NK-92 (cell line): Measurements from ENCODE around the gene CSMD2.

Experiments used
- DNase-seq: peaks from one replicate; lab custom pipeline; 2025; ENCODE audit not compliant: unreplicated experiment; lab: John Stamatoyannopoulos, UW

The CSMD2 gene

DNA sequence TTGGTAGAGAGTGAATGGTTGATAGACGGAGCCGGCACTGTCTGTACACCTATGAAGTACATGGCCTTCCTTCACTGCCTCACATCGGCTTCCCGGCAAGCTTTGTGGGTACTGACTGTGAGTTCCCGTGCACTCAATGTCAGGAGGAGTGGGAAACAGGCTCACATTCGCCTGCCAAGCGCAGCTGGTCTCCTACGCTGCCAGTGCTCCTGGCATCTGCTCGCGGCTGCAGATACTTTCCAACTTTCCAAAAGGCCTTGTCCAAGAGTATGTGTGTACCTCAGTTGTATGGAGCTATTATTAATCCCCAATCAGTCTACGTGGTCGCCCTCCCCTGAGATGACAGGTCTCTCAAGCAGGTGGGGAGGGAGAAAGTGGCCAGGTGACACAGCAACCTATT is 511.8 kb downstream of the CSMD2 start:
- DNase-seq, result no peak

DNA sequence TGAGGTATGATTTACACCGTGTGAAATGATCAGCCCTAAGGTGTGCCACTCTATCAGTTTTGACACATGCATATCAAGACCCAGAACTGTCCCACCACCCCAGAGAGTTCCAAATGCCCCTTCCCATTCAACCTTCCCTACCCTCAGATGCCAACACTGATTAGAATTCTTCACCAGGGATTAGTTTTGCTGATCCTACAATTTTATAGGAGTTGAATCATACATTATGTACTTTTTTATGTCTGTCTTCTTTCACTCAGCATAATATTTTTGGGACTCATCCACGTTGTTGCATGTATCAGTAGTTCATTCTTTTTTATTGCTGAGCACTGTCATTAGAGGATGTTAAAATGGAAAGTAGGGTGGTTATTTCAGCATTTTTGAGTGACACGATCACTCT is 514.3 kb downstream of the CSMD2 start:
- no peak for DNase-seq

- no peak for DNase-seq
Observed at GRCh38 chr1:33649759-33650158, 515.3 kb downstream of the CSMD2 start.

DNA sequence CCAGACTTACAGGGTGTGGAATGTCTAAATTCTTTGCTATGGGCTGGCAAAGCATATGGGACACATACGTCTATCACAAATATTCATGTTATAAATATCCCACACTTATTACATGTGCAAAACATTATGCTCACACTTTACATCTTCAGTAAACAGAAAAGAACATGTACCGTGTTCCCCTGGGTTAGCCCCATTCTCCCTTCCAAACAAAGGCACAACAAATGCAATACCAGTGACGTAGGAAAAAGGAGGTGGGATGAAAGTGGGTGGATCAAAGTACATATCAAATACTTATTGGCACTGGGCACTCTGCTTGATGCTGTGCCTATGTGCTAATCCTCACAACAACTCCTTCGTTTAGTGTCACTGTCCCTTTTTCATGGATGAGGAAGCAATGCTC is 521.8 kb downstream of the CSMD2 start:
- DNase-seq, result no peak

DNA sequence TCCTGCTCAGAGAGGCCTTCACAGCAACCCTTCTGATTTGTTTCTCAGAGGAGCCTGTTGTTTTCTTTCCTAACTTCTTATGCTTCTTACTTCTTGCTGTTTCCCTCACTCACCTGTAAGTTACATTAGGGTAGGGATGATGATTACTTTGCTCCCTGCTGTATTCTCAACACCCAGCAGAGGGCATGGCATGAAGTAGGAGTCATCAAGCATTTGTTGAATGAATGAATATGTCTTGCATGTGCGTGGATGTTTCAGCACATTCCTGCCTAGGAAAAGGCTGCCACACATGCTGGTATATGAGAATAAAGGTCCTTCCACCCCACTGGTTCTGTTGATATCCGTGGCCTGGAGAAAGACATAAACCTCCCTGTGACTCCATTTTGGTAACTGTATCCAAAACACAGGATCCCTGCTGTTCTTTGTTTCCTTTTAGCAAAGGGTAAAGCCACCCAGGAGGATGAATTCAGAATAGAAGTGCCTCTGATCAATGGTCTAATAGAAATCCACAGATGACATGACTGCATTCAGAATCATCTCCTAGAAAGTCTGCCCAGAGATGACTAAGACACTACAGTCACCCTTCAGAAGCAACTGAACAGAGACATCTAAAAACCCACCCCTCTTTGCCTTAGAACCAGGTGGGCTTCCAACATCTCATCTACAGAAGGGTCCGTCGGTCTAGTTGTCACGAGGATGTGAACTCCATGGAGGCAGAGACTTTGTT is 523.8 kb downstream of the CSMD2 start:
- DNase-seq, result no peak

DNA sequence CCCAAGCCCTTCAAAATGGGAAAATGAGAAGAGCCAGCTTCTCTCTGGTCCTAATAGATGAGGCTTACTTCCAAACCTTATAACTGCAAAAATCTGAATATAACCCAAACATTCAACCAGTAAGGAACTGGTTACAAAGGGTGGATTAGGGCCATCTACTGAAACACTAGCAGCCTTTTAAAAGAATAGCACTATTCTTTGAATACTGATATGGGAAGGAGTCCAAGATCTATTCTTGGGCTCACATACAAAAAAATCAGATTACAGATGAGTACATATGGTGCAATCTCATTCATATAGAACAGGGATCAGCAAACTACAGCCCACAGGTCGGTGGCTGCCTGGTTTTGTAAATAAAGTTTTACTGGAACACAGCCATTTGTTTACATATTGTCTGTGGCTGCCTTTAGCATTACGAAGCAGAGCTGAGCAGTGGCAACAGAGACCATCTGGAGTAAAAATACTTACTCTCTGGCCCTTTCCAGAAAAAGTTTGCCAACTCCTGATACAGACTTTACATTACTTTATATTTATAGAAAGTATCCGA is 524.8 kb downstream of the CSMD2 start:
- no peak for DNase-seq

- no peak for DNase-seq
Observed at GRCh38 chr1:33637846-33638440, 527.1 kb downstream of the CSMD2 start.

GRCh38 chr1:33636209-33636608 is 528.8 kb downstream of the CSMD2 start:
- DNase-seq, result no peak

- no peak for DNase-seq
Observed at GRCh38 chr1:33635336-33636012, 529.6 kb downstream of the CSMD2 start.

- no peak for DNase-seq
Observed at GRCh38 chr1:33634806-33635205, 530.2 kb downstream of the CSMD2 start.

- DNase-seq, result no peak
Observed at GRCh38 chr1:33634143-33634542, 530.9 kb downstream of the CSMD2 start.

DNA sequence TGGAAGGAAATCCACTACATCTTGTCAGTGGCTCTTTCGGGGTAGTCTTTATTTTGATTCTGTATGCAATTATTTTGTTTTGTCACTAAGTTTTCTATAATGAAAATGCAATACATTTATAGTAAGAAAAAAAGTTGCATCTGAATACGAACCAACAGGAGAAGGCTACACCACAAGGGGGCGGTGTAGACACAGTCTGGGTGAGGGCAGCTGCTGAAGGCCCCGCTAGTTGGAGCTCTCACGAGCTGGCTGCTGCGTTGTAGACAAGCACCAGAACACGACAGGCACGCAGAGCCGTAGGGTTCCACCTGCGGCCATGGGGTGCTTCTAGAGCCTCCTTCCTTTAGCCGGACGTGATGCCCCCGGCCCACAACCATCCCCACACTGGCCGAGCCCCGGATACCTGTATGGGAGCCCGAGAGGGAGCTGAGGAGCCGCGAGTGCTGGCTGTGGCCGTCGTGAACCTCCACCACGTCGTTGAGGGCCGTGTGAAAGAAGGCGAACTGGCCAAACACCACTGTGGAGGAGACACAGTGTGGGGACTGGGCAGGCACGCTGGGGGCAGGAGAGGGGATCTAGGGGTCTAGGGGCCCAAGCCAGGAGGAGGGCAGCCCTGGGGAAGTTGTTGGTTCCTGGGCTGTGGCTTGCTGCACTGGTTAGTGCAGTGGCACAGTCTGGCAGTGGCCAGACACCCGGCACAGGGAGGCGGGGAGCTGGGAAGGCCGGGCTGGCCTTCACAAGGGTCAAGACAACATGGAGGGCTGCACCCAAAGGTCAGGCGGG is 531.8 kb downstream of the CSMD2 start:
- DNase-seq, result no peak

DNA sequence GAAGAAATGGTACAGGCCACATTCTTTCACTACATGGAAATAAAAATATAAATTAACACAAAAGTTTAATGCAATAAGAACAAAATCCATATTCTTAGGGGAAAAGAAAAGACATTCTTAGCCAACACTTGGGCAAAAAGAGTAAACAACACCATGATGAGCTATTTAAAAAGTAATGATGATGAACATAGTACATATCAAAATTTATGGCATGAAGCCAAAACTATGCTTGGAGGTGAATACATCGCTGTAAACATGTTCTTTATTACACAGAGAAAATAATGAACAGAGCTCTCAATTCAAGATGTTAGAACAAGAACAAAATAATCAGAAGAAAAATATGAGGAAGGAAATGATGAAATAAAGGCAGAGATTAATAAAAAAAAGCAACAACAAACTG is 534.3 kb downstream of the CSMD2 start:
- DNase-seq, result no peak

GRCh38 chr1:33626801-33627200 is 538.2 kb downstream of the CSMD2 start:
- DNase-seq, result no peak

DNA sequence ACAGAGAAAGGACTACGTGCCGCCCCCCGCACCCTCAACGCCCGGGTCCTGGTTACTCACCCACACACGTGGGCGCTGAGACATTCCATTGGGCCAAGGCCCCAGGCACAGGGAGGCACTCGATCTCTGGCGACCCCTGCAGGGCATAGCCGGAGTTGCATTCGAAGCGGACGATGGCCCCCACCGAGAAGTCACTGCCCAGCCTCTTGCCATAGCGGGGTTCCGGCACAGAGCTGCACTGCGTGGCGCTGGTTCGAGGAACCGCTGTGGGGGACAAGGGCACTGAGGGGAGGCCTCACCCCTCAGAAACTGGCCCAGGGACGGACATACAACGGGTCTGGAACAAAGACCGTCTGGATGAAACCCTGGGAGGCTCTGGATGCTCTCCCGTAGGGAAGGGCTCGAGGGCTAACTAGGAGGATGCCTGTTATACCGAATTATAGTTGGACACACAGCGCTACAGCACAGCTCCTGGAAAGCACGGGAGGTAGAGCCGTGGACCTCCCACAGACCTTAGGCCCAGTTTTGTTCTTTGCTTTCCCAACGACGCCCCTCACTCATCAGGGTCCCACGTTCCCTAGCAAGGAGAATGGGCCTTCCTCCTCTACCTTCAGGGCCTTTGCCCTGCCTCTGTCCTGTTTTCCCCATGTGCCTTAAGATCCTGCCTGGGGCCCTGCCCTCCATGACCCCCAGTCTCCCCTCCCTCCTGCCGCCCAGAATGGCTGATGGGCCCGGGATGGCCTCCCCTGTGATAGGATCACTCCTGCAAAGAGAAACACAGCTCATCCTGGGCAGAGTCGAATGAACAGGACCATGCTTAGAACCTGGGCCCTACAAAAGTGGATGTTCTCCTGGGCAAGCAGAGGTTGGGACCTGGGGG is 539.8 kb downstream of the CSMD2 start:
- DNase-seq, result no peak

DNA sequence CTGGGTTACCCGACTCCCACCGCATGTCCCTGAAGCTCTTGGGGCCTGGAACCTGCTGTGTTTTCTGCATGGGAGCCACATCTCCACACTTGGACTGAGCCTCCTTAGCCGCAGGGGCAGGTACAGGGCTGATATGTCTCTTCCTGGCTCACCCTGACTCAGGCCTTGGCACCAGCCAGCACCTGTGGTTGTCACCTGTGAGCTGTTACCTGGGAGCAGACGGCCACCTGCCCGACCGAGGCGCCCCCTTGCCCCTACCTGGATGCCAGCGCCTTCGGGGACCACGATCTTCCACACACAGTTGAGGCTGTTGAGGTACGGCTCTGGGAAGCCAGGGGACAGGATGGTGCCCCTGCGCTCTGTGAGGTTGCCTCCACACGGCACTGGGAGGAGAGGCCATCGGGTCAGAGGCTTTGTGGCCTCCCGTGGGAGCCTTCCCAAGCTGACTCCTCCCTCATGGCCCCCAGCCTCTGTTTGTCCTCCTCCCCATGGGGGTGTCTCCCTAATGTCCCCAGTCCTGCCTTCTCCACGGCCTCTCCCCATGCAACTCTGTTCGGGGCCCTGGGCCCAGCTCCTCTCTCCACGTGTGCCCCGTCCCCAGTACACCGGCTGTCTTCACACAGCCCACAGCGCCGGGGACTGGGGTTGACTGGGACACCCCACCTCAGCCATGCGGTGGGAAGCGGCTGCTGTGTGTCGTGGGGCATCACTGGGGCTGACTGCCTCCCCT is 540.6 kb downstream of the CSMD2 start:
- DNase-seq, result no peak

DNA sequence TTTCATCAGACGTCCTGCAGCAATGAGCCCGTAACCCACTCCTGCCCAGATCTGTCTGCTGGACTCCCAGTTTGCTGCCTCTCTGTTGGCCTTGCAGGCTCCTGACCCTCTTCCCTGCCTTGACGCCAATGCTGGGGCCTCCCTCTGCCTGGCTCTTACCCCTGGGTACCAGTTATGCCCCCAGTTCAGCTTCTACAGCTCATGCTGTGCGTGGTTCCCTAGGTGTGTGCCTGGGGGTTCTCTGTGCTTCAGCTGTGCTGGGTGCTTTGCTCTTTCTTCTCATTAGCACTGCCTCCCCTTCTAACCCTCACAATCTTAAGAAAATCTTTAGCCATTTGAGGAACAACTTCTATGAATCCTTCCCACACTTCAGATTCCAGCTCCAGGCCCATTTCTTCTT is 541.2 kb downstream of the CSMD2 start:
- DNase-seq, result no peak

DNA sequence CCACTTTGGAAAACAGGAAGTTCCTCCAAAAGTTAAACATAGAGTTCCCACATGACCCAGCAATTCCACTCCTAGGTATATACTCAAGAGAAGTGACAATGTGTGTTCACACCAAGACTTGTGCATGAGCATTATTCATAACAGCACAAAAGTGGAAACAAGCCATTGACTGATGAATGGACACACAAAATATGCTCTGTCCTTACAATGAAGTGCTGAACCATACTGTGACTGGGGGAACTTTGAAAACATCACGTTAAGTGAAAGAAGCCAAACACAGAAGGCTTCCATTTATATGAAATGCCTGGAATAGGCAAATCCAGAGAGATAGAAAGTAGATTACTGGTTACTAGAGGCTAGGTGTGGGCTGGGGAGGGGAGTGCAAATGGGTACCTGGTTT is 542.3 kb downstream of the CSMD2 start:
- no peak for DNase-seq

- no peak for DNase-seq
Observed at GRCh38 chr1:33618636-33619035, 546.4 kb downstream of the CSMD2 start.

- DNase-seq, result no peak
Observed at GRCh38 chr1:33617451-33617850, 547.6 kb downstream of the CSMD2 start.
